Measurements from ENCODE around the gene VWDE.

Gene VWDE

DNA sequence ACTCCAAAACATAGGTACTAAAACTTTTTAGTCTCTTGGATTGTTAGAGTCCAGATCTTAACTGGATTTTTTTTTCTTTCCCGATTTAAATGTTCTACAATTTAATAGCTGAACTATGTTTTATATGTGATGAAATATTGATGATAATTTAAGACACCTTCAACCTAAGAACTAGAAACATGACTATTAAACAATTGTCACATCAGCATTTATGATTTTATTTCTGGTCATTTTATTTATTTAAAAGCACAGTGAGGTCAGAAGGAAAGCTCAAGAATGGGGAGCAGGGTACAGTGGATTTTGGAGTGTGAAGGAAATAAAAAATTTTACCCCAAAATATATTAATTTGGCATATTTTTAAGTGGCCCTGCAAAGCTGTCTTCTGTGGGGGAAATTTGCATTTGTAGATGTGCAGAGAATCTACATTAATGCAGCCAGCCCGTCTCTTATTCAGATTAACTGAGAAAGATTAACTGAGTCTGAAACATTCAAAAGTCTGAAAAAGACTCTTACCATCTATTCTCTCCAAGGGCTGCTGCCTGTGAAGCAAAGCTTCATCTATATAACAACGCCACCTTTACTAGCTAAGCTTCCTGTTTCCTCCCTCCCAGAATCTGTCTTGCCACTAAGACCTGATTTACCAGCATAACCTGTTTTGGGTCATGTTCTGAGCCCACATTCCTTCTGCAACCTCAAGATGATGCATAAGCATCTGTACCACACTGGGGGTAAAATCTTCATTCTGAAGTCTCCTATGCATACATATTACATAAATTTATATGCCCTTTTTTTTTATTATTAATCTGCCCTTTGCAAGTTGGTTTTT is 106.2 kb downstream of the VWDE start:
- H3K9me3 Mint-ChIP-seq, result no peaks in the 10 kb centered on the region
- H3K4me3 Mint-ChIP-seq, result no peak overlapping the region
- DNase-seq, result no peak
- no peak overlapping the region for H3K27ac Mint-ChIP-seq
- H3K27me3 Mint-ChIP-seq, result no peaks in the 10 kb centered on the region
- H3K36me3 Mint-ChIP-seq (ENCODE audit: low read depth), result no peaks in the 10 kb centered on the region
- peaks cover 10% of the 10 kb centered on the region for H3K4me1 Mint-ChIP-seq (ENCODE audit: low read depth)

- Mint-ChIP-seq H3K36me3 (ENCODE audit: low read depth) (no peaks in the 10 kb centered on the region), H3K4me3 (no peak overlapping the region), H3K27ac (no peak overlapping the region), H3K4me1 (ENCODE audit: low read depth) (peaks cover 9% of the 10 kb centered on the region), H3K27me3 (no peaks in the 10 kb centered on the region), H3K9me3 (no peaks in the 10 kb centered on the region)
- no peak for DNase-seq
These were observed 107.6 kb downstream of the VWDE start for GRCh38 chr7:12296051-12296570.

DNA sequence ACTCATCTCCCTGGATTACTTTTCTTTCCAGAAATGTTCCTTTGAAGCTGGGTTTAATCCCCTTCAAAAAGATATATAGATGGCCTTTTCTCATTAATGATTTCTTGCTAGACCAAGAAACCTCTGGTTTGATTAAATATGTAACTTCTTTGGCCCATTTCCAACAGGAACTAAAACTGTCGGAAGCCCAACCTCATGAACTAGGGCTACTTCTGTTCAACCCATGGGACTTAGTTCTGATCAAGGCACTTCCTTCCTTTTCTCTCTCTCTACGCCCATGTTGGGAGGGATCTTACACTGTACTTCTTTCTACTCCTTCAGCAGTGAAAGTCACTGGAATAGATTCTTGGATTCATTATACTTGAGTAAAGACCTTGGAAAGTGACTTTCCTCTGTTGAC is 109.0 kb downstream of the VWDE start:
- Mint-ChIP-seq H3K4me1 (ENCODE audit: low read depth) (peaks cover 9% of the 10 kb centered on the region), H3K27me3 (no peaks in the 10 kb centered on the region), H3K4me3 (no peak overlapping the region), H3K9me3 (peaks cover under 1% of the 10 kb centered on the region), H3K27ac (no peak overlapping the region), H3K36me3 (ENCODE audit: low read depth) (no peaks in the 10 kb centered on the region)
- no peak for DNase-seq

- Mint-ChIP-seq H3K27ac (no peak overlapping the region), H3K27me3 (no peaks in the 10 kb centered on the region), H3K36me3 (ENCODE audit: low read depth) (no peaks in the 10 kb centered on the region), H3K9me3 (peaks cover 11% of the 10 kb centered on the region), H3K4me1 (ENCODE audit: low read depth) (peaks cover 2% of the 10 kb centered on the region), H3K4me3 (no peak overlapping the region)
- no peak for DNase-seq
These were observed 111.8 kb downstream of the VWDE start for GRCh38 chr7:12291870-12292269.

DNA sequence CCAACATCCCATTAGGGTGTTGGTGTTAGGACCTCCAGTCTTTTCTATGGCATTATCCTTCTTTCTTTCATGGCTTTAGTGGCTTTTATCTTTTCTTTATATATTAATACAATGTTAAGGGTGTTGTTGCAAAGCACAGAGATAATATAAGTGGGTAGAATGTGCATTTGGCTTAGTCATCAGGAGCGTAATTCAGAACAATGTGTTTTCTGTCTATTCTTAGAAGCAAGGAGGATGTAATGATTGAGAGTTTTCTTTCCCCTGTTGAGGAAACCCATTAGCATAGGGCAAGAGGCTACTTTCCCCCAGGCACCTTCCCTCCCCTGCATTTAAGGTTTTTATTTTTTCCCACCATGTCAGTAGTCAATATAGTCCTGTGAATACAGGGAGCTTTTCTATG is 112.9 kb downstream of the VWDE start:
- Mint-ChIP-seq H3K27ac (no peak overlapping the region), H3K4me3 (no peak overlapping the region), H3K4me1 (ENCODE audit: low read depth) (peaks cover 2% of the 10 kb centered on the region)

DNA sequence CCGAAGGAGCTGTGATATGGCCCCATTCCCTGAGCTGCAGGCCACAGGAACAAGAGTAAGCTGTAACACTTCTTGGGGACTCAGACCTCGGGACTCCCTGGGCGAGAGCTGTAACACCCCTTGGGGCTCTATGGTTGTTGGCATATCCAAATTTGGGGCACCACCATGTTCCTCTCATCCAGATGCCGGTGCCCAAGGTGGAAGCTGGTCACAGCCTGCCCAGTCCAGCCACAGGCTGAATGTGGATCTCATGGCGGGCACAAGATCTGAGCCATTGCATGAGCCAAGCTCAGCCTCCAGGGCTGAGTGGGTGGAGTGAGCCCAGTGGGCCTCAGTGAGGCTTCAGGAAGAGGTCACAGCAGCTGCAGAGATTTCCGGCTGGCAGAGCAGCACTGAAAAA is 113.7 kb downstream of the VWDE start:
- Mint-ChIP-seq H3K36me3 (ENCODE audit: low read depth) (no peaks in the 10 kb centered on the region), H3K27ac (no peak overlapping the region), H3K9me3 (peaks cover 11% of the 10 kb centered on the region), H3K4me1 (ENCODE audit: low read depth) (no peaks in the 10 kb centered on the region), H3K27me3 (no peaks in the 10 kb centered on the region), H3K4me3 (no peak overlapping the region)
- no peak for DNase-seq

More for the DNA sequence above, 112.9 kb downstream of the VWDE start:
- no peak for DNase-seq
- H3K9me3 Mint-ChIP-seq, result peaks cover 11% of the 10 kb centered on the region
- H3K36me3 Mint-ChIP-seq (ENCODE audit: low read depth), result no peaks in the 10 kb centered on the region
- no peaks in the 10 kb centered on the region for H3K27me3 Mint-ChIP-seq

DNA sequence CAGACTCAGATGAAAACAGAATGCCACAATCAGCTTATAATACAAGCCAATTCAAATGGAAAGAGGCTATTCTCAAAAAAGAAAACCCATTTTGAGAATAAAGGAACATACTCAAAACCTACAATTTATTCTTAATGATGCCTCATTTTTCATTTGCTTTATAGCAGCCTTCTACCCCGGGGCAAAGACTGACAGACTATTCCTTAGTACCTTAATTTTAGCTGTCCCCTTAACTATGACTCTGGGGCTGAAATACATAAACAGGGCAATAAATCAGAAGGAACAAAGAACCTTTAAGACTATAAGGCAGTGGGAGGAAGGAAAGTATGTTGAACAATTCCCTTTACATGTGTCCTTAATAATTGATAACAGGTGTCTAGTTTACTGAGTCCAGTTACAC is 115.8 kb downstream of the VWDE start:
- H3K4me3 Mint-ChIP-seq, result no peak overlapping the region
- no peaks in the 10 kb centered on the region for H3K36me3 Mint-ChIP-seq (ENCODE audit: low read depth)
- H3K27ac Mint-ChIP-seq, result no peak overlapping the region
- H3K27me3 Mint-ChIP-seq, result peaks cover 2% of the 10 kb centered on the region
- DNase-seq, result no peak
- peaks cover 11% of the 10 kb centered on the region for H3K9me3 Mint-ChIP-seq
- H3K4me1 Mint-ChIP-seq (ENCODE audit: low read depth), result no peaks in the 10 kb centered on the region

GRCh38 chr7:12281038-12281437 is 122.6 kb downstream of the VWDE start:
- Mint-ChIP-seq H3K27ac (no peak overlapping the region), H3K4me1 (ENCODE audit: low read depth) (peaks cover 4% of the 10 kb centered on the region), H3K36me3 (ENCODE audit: low read depth) (no peaks in the 10 kb centered on the region), H3K27me3 (peaks cover 2% of the 10 kb centered on the region), H3K9me3 (no peaks in the 10 kb centered on the region), H3K4me3 (no peak overlapping the region)
- no peak for DNase-seq

All from activated T-cell treated with anti-CD3 and anti-CD28 coated beads, Interleukin-2, amount 50 U/mL, for 24 hours (primary cell).